K562 (cell line): ENCODE data around the gene PLCB1. TPM values are rescaled to one million over a fixed set of nuclear protein-coding genes. Genes with fewer than 3 reads are reported as not detected.

Source experiments
- HNRNPK ChIP-seq: fragments of 200-400 bp; formaldehyde crosslinking; IDR thresholded peaks from one replicate; pipeline ENCODE4 v1.6.1; 2018; ENCODE audit warnings: mild to moderate bottlenecking, low read depth, low read length; ENCODE audit not compliant: poor library complexity, severe bottlenecking
- NELFE ChIP-seq: IDR thresholded peaks from 2 replicates; pipeline ENCODE4 v1.6.1; 2011; ENCODE audit warnings: mild to moderate bottlenecking; ENCODE audit not compliant: insufficient read depth, insufficient read length
- PML ChIP-seq: IDR thresholded peaks from 2 replicates; pipeline ENCODE4 v1.6.1; 2012; ENCODE audit warnings: low read length, inconsistent platforms
- SIN3A ChIP-seq, 2 experiments: fragments of 150-350 bp in 1 of 2; IDR thresholded peaks; 2 replicates each; pipeline ENCODE4 v1.6.1; 2011 to 2016; ENCODE audit warnings: borderline replicate concordance in 2 of 2, low read depth in 2 of 2, low read length in 2 of 2, mild to moderate bottlenecking in 2 of 2, moderate library complexity in 2 of 2; ENCODE audit not compliant: control insufficient read depth in 1 of 2
- TRIM28 ChIP-seq: fragments of 450-650 bp; IDR thresholded peaks from 2 replicates; pipeline ENCODE4 v1.6.1; 2017
- ZC3H11A ChIP-seq: IDR thresholded peaks from 2 replicates; pipeline ENCODE4 v1.6.1; 2012; ENCODE audit warnings: low read depth, low read length, improper control_type of control experiment
- polyA plus RNA-seq, 8 experiments: library from polyadenylated mRNA; depleted of rRNA in 4 of 8; stranded (reverse) in 5 of 8; unstranded in 3 of 8; fragments of >200 nt; fragmentation: Nextera tagmentation in 2 of 8; fragmentation: Illumina TruSeq in 1 of 8; extraction: Ambion mirVana in 2 of 8; extraction: Trizol in 1 of 8; gene quantifications; 2 replicates each; pipeline versions ENCODE4 v1.2.1 to v1.2.3, GENCODE V29; 2011 to 2014; ENCODE audit warnings: inconsistent platforms in 1 of 8, missing spikeins in 1 of 8
- total RNA-seq, 7 experiments: library from RNA; depleted of rRNA in 6 of 7; stranded (reverse); fragments of >200 nt in 6 of 7; fragmentation: Illumina TruSeq in 2 of 7; extraction: Trizol in 2 of 7; gene quantifications; 2 replicates each; pipeline versions ENCODE4 v1.2.1 to v1.2.3, GENCODE V29; 2011 to 2021; ENCODE audit warnings: low replicate concordance in 1 of 7
- TF ChIP-seq, protein P1 (sequence below), 2 experiments: IDR thresholded peaks; 2 replicates each; pipeline ENCODE4 v1.6.1; 2011; ENCODE audit warnings: borderline replicate concordance in 1 of 2, control low read depth in 1 of 2, low read depth in 1 of 2, low read length in 1 of 2, mild to moderate bottlenecking in 1 of 2, mixed read lengths in 1 of 2, moderate library complexity in 1 of 2; ENCODE audit not compliant: insufficient read depth in 1 of 2, insufficient read length in 1 of 2, poor library complexity in 1 of 2, severe bottlenecking in 1 of 2; ENCODE audit errors: extremely low read depth in 1 of 2
- TF ChIP-seq, protein P2 (sequence below): sonication (generic); formaldehyde crosslinking; IDR thresholded peaks from 2 replicates; pipeline ENCODE4 v1.8.0; 2023; ENCODE audit warnings: mild to moderate bottlenecking, missing genetic modification reagents
- TF ChIP-seq, protein P3 (sequence below): fragments of 450-650 bp; IDR thresholded peaks from 2 replicates; pipeline ENCODE4 v1.6.1; 2017; ENCODE audit warnings: antibody characterized with exemption
- TF ChIP-seq, protein P4 (sequence below): fragments of 450-650 bp; formaldehyde crosslinking; IDR thresholded peaks from 2 replicates; pipeline ENCODE4 v1.4.0; 2020; ENCODE audit warnings: mild to moderate bottlenecking, moderate library complexity
- TF ChIP-seq, protein P5 (sequence below): sonication (generic); formaldehyde crosslinking; IDR thresholded peaks from 2 replicates; pipeline ENCODE4 v1.8.1; 2022; ENCODE audit warnings: missing genetic modification reagents
- TF ChIP-seq, protein P6 (sequence below), 2 experiments: fragments of 250-450 bp in 1 of 2; fragments of 450-650 bp in 1 of 2; sonication (Bioruptor Pico) in 1 of 2; IDR thresholded peaks; 2 replicates each; pipeline versions ENCODE4 v1.6.1 to v1.8.0; 2016 to 2021; ENCODE audit warnings: mild to moderate bottlenecking in 2 of 2, moderate library complexity in 2 of 2, missing compliant biosample characterization in 1 of 2, missing genetic modification characterization in 1 of 2
- TF ChIP-seq, protein P7 (sequence below), 2 experiments: IDR thresholded peaks in 1 of 2; conservative IDR thresholded peaks in 1 of 2; 2 replicates each; pipeline ENCODE4 v1.6.1; 2016; ENCODE audit warnings: low read depth in 2 of 2, mild to moderate bottlenecking in 1 of 2, missing compliant biosample characterization in 1 of 2, missing genetic modification characterization in 1 of 2, moderate library complexity in 1 of 2

Gene PLCB1
- total and polyA plus RNA-seq, 9 of the 15 experiments (the other 6 are each of a cell fraction or from before 2014, with no cell fraction given) = 0.34 to 3.1 (median 1.3) TPM

DNA sequence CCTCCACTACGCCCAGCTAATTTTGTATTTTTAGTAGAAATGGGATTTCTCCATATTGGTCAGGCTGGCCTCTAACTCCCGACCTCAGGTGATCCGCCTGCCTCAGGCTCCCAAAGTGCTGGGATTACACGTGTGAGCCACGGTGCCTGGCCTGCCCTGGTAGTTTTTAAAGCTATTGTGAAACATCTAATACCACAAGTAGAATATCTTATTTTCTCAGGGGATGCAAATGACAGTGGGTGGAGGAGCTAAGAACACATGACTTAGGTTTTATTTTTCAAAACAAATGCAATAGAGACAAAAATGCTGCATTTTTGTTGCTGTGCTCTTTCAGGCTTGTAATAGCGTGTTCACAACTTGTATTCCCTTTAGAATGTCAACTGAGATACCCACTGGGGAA is 671.9 kb downstream of the PLCB1 start (continued):
- TF ChIP-seq SIN3A (IDR thresholded peaks at IDR 0.05; ENCODE audit: borderline replicate concordance in 2 of 2, control insufficient read depth in 1 of 2, low read depth in 2 of 2, low read length in 2 of 2) (no peak), TRIM28 (no peak), HNRNPK (no peak), PML (no peak), NELFE (no peak), ZC3H11A (no peak)
- TF ChIP-seq, protein P1, sequence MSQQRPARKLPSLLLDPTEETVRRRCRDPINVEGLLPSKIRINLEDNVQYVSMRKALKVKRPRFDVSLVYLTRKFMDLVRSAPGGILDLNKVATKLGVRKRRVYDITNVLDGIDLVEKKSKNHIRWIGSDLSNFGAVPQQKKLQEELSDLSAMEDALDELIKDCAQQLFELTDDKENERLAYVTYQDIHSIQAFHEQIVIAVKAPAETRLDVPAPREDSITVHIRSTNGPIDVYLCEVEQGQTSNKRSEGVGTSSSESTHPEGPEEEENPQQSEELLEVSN (IDR thresholded peaks at IDR 0.05; ENCODE audit: borderline replicate concordance in 1 of 2, extremely low read depth in 1 of 2, insufficient read depth in 1 of 2, insufficient read length in 1 of 2, low read depth in 1 of 2, low read length in 1 of 2, poor library complexity in 1 of 2, severe bottlenecking in 1 of 2) = no peak
- TF ChIP-seq, protein P2, sequence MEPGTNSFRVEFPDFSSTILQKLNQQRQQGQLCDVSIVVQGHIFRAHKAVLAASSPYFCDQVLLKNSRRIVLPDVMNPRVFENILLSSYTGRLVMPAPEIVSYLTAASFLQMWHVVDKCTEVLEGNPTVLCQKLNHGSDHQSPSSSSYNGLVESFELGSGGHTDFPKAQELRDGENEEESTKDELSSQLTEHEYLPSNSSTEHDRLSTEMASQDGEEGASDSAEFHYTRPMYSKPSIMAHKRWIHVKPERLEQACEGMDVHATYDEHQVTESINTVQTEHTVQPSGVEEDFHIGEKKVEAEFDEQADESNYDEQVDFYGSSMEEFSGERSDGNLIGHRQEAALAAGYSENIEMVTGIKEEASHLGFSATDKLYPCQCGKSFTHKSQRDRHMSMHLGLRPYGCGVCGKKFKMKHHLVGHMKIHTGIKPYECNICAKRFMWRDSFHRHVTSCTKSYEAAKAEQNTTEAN = no peak
- TF ChIP-seq, protein P3, sequence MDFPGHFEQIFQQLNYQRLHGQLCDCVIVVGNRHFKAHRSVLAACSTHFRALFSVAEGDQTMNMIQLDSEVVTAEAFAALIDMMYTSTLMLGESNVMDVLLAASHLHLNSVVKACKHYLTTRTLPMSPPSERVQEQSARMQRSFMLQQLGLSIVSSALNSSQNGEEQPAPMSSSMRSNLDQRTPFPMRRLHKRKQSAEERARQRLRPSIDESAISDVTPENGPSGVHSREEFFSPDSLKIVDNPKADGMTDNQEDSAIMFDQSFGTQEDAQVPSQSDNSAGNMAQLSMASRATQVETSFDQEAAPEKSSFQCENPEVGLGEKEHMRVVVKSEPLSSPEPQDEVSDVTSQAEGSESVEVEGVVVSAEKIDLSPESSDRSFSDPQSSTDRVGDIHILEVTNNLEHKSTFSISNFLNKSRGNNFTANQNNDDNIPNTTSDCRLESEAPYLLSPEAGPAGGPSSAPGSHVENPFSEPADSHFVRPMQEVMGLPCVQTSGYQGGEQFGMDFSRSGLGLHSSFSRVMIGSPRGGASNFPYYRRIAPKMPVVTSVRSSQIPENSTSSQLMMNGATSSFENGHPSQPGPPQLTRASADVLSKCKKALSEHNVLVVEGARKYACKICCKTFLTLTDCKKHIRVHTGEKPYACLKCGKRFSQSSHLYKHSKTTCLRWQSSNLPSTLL = no peak
- TF ChIP-seq, protein P4, sequence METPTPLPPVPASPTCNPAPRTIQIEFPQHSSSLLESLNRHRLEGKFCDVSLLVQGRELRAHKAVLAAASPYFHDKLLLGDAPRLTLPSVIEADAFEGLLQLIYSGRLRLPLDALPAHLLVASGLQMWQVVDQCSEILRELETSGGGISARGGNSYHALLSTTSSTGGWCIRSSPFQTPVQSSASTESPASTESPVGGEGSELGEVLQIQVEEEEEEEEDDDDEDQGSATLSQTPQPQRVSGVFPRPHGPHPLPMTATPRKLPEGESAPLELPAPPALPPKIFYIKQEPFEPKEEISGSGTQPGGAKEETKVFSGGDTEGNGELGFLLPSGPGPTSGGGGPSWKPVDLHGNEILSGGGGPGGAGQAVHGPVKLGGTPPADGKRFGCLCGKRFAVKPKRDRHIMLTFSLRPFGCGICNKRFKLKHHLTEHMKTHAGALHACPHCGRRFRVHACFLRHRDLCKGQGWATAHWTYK (CRISPR knock-in tag) = no peak
- TF ChIP-seq, protein P5, sequence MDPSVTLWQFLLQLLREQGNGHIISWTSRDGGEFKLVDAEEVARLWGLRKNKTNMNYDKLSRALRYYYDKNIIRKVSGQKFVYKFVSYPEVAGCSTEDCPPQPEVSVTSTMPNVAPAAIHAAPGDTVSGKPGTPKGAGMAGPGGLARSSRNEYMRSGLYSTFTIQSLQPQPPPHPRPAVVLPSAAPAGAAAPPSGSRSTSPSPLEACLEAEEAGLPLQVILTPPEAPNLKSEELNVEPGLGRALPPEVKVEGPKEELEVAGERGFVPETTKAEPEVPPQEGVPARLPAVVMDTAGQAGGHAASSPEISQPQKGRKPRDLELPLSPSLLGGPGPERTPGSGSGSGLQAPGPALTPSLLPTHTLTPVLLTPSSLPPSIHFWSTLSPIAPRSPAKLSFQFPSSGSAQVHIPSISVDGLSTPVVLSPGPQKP (CRISPR knock-in tag) = no peak
- TF ChIP-seq, protein P6, sequence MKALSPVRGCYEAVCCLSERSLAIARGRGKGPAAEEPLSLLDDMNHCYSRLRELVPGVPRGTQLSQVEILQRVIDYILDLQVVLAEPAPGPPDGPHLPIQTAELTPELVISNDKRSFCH (CRISPR knock-in tag; IDR thresholded peaks at IDR 0.05) = no peak
- TF ChIP-seq, protein P6 (tag; IDR thresholded peaks at IDR 0.05) = no peak
- TF ChIP-seq, protein P7, sequence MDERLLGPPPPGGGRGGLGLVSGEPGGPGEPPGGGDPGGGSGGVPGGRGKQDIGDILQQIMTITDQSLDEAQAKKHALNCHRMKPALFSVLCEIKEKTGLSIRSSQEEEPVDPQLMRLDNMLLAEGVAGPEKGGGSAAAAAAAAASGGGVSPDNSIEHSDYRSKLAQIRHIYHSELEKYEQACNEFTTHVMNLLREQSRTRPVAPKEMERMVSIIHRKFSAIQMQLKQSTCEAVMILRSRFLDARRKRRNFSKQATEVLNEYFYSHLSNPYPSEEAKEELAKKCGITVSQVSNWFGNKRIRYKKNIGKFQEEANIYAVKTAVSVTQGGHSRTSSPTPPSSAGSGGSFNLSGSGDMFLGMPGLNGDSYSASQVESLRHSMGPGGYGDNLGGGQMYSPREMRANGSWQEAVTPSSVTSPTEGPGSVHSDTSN (CRISPR knock-in tag; IDR thresholded peaks at IDR 0.05; ENCODE audit: low read depth) = no peak
- TF ChIP-seq, protein P7 (tag; conservative IDR thresholded peaks at IDR 0.05; ENCODE audit: low read depth) = no peak
- TF ChIP-seq, all 486 proteins: peak for 0
